Vagina (tissue), 2 donors: ENCODE data around the gene REXO1. TPM values are rescaled to one million over a fixed set of nuclear protein-coding genes. Genes with fewer than 3 reads are reported as not detected.
A peak's percentile ranks its signal among the peaks of the same experiment; 100 is the strongest.

ENCODE experiments used
- DNase-seq, 2 donors: peaks; one replicate each; pipeline ENCODE4 v3.0.0-alpha.2; 2017; ENCODE audit errors: extremely low spot score in 2 of 2
- H3K27ac ChIP-seq: fragments of 200-600 bp; sonication (generic); one replicate; pipeline ENCODE4 v1.5.1; 2019
- H3K27me3 ChIP-seq: fragments of 200-600 bp; sonication (generic); one replicate; pipeline ENCODE4 v1.5.1; 2019
- H3K36me3 ChIP-seq, 2 donors: fragments of 200-600 bp; sonication (generic); one replicate each; pipeline ENCODE4 v1.5.1; 2017 to 2019
- H3K4me1 ChIP-seq: fragments of 200-600 bp; sonication (generic); one replicate; pipeline ENCODE4 v1.5.1; 2019
- H3K4me3 ChIP-seq, 2 donors: fragments of 200-600 bp; sonication (generic); 1 replicate in 1 of 2; 2 replicates in 1 of 2; pipeline ENCODE4 v1.5.1; 2016 to 2019
- H3K9me3 ChIP-seq: fragments of 200-600 bp; sonication (generic); one replicate; pipeline ENCODE4 v1.5.1; 2019
- POLR2A ChIP-seq, 2 donors: fragments of 450-650 bp; IDR thresholded peaks; one replicate each; pipeline ENCODE4 v1.6.1; 2017; ENCODE audit warnings: antibody characterized with exemption in 2 of 2, mild to moderate bottlenecking in 2 of 2, moderate library complexity in 2 of 2
- POLR2AphosphoS5 ChIP-seq, 2 donors: sonication (generic); formaldehyde crosslinking; IDR thresholded peaks; one replicate each; pipeline ENCODE4 v1.9.0; 2017; ENCODE audit warnings: antibody characterized with exemption in 2 of 2, mild to moderate bottlenecking in 2 of 2, low read depth in 1 of 2; ENCODE audit not compliant: insufficient read depth in 1 of 2
- intact Hi-C: fragments of 100-400 bp; cut with DNase I; formaldehyde crosslinking; loops from one replicate; pipeline ENCODE4 v1.15.1; 2023
- total RNA-seq: library from RNA; depleted of rRNA; stranded (reverse); fragments of >200 nt; gene quantifications from one replicate; pipeline ENCODE4 v1.2.3, GENCODE V29; 2016
- TF ChIP-seq, protein P1 (sequence below), 3 experiments: fragments of 450-650 bp in 2 of 3; fragments of 200-600 bp in 1 of 3; sonication (generic) in 1 of 3; IDR thresholded peaks; one replicate each; pipeline ENCODE4 v1.5.1; 2017 to 2019; ENCODE audit warnings: antibody characterized with exemption in 3 of 3, mild to moderate bottlenecking in 2 of 3, moderate library complexity in 2 of 3

REXO1 gene
- total RNA-seq, 1 donor from 2014 or later = 19.9 TPM

DNA sequence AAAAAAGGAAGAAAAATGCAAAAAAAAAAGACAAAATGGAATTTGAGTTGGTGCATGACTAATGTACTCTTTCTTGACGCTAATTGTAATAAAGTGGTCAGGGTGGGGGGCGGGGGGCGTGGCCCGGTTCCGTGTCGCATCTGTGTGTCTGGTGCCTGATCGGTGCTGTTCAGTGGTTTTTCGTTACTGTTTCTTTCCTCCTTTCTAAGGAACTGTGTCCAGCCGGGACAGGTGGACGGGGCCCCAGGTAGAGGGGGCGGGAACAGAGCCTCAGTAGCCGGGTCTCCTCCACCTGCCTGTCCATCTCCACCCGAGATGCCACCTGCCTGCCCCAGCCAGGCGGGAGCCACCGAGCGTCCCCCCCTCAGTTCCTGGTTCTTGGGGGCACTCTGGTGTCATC is 68.7 kb downstream of the REXO1 start:
- Histone ChIP-seq H3K27ac (no peak overlapping the region), H3K4me3 (no peak overlapping the region), H3K9me3 (no peaks in the 10 kb centered on the region), H3K4me1 (no peaks in the 10 kb centered on the region), H3K36me3 (no peaks in the 10 kb centered on the region), H3K27me3 (no peaks in the 10 kb centered on the region)
- intact Hi-C loops = no loop called here
- DNase-seq = no peak
- TF ChIP-seq POLR2AphosphoS5 (IDR thresholded peaks at IDR 0.05; ENCODE audit: insufficient read depth in 1 of 2, low read depth in 1 of 2) (no peak), POLR2A (IDR thresholded peaks at IDR 0.05) (no peak)
- TF ChIP-seq, protein P1, sequence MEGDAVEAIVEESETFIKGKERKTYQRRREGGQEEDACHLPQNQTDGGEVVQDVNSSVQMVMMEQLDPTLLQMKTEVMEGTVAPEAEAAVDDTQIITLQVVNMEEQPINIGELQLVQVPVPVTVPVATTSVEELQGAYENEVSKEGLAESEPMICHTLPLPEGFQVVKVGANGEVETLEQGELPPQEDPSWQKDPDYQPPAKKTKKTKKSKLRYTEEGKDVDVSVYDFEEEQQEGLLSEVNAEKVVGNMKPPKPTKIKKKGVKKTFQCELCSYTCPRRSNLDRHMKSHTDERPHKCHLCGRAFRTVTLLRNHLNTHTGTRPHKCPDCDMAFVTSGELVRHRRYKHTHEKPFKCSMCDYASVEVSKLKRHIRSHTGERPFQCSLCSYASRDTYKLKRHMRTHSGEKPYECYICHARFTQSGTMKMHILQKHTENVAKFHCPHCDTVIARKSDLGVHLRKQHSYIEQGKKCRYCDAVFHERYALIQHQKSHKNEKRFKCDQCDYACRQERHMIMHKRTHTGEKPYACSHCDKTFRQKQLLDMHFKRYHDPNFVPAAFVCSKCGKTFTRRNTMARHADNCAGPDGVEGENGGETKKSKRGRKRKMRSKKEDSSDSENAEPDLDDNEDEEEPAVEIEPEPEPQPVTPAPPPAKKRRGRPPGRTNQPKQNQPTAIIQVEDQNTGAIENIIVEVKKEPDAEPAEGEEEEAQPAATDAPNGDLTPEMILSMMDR (IDR thresholded peaks at IDR 0.05) = no peak

DNA sequence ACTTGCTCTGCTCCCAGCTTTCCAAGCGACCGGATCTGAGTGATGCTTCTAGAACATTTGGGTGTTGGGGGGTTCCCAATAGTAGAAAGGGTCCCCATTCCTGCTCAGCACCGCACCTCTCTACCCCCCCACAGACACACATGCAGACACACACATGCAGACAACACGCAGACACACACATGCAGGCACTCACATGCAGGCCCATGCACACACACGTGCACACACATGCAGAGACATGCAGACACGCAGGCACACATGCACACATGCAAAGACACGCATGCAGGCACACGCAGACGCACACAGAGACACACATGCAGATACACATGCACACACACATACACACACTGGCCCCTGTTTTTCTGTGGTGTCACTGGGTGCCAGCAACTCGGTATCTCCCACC is 71.1 kb downstream of the REXO1 start:
- H3K4me3 ChIP-seq = no peak overlapping the region
- no peak for DNase-seq
- H3K4me1 ChIP-seq = no peaks in the 10 kb centered on the region
- no peak for TF ChIP-seq POLR2AphosphoS5 (IDR thresholded peaks at IDR 0.05; ENCODE audit: insufficient read depth in 1 of 2, low read depth in 1 of 2)
- TF ChIP-seq POLR2A (IDR thresholded peaks at IDR 0.05) = no peak
- TF ChIP-seq, protein P1 (IDR thresholded peaks at IDR 0.05) = no peak
- no peaks in the 10 kb centered on the region for H3K27me3 ChIP-seq
- no peaks in the 10 kb centered on the region for H3K9me3 ChIP-seq
- no peaks in the 10 kb centered on the region for H3K36me3 ChIP-seq
- intact Hi-C loops = no loop called here
- no peak overlapping the region for H3K27ac ChIP-seq

DNA sequence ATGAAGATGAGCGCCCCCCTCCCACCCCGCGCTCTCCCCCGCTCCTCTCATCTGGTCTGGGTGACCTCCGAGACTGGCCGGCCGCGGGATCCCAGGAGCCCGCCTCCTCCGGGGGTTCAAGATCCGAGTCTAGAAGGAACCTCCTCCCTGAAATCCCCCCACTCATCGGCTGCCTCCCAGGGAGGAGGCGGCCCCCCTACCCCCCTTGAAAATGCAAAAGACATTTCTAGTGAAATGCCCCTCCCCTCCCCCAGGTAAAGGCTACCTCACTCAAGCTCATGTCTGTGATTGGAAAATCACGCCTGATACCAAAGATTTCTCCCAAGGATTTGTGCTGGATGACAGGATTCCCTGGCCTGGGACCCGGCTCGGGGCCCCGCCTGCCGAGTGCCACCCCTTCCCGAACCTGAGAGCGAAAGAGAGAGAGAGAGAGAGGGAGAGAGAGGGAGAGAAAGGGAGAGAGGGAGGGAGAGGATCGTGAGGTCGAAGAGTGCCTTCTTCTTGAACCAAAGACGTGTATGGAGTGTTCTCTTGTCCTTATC is 71.6 kb downstream of the REXO1 start:
- H3K4me3 ChIP-seq = no peak overlapping the region
- TF ChIP-seq POLR2AphosphoS5 (IDR thresholded peaks at IDR 0.05; ENCODE audit: insufficient read depth in 1 of 2, low read depth in 1 of 2) (no peak), POLR2A (IDR thresholded peaks at IDR 0.05) (no peak)
- TF ChIP-seq, protein P1 (IDR thresholded peaks at IDR 0.05) = no peak

DNA sequence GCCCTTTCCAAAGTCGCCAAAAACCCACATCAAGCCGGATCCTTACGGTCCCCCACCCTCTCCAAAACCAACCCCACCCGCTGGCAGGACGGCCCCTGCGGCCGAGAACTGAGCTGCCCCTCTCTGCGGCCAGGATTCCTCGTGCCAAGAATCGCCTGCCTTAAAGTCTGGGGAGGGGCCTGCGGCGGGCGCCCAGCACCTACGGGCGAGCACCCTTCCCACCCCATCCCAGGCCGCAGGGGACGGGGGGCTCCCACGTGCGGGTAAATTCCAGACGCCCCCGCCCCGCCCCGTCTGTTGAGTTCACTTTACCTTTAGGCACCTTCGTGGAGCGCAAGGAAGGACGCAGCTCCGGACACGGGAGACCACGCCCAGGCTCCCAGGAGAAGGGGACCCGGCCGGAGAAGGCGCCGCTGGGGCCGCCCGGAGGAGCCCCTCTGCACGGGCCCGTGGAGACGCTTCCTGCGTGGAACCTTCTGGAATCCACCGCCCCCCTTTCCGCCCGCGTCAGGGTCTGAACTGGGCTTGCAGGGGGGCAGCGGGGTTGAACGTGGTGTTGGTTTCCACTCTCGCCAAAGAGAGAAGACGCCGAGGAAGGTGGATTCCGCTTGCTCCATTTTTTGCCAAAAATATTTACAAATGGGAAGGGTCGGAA is 72.2 kb downstream of the REXO1 start:
- H3K4me3 ChIP-seq = no peak overlapping the region
- no peak for DNase-seq
- intact Hi-C loops = no loop called here
- no peaks in the 10 kb centered on the region for H3K4me1 ChIP-seq
- no peaks in the 10 kb centered on the region for H3K36me3 ChIP-seq
- H3K27ac ChIP-seq = no peak overlapping the region
- H3K9me3 ChIP-seq = peaks cover 1% of the 10 kb centered on the region
- TF ChIP-seq, protein P1 (IDR thresholded peaks at IDR 0.05) = no peak
- TF ChIP-seq POLR2A (IDR thresholded peaks at IDR 0.05) = no peak
- no peaks in the 10 kb centered on the region for H3K27me3 ChIP-seq

More for the DNA sequence above, 71.6 kb downstream of the REXO1 start:
- no peak for DNase-seq
- Histone ChIP-seq H3K27me3 (no peaks in the 10 kb centered on the region), H3K36me3 (no peaks in the 10 kb centered on the region), H3K9me3 (no peaks in the 10 kb centered on the region), H3K4me1 (no peaks in the 10 kb centered on the region), H3K27ac (no peak overlapping the region)
- intact Hi-C loops = no loop called here

DNA sequence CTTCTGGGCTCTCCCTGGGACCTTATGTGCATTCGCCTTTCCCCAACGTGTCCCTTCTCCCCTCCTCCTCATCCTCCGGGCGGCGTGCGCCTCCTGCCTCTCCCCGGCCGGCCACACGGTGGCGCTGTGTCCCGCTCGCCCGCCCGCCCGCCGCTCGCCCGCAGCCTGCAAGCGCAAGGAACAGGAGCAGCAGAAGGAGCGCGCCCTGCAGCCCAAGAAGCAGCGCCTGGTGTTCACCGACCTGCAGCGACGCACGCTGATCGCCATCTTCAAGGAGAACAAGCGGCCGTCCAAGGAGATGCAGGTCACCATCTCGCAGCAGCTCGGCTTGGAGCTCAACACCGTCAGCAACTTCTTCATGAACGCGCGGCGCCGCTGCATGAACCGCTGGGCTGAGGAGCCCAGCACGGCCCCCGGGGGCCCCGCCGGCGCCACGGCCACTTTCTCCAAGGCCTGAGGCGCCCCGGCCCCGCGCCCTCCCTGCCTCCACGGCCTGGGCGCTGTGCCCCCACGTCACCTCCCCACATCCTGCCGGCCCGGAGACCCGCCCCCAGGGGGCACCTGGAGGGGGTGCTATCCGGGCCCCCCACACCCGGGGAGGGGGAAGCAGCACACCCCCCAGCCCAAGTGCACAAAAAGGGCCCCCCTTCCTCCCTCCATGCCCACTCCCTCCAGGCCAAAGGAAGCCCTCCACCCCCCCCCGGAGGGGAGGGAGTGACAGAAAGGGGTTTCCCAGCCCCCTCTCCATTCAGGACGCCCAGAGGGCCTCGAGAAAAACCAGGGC is 73.1 kb downstream of the REXO1 start:
- no peaks in the 10 kb centered on the region for H3K27me3 ChIP-seq
- no peak for DNase-seq
- no peaks in the 10 kb centered on the region for H3K4me1 ChIP-seq
- H3K27ac ChIP-seq = no peak overlapping the region
- H3K36me3 ChIP-seq = no peaks in the 10 kb centered on the region
- H3K9me3 ChIP-seq = peaks cover 10% of the 10 kb centered on the region
- intact Hi-C loops = no loop called here
- H3K4me3 ChIP-seq = no peak overlapping the region
- TF ChIP-seq, protein P1 (IDR thresholded peaks at IDR 0.05) = peak in 1 of 3 experiments; percentile 29
- TF ChIP-seq POLR2A (IDR thresholded peaks at IDR 0.05) (no peak), POLR2AphosphoS5 (IDR thresholded peaks at IDR 0.05; ENCODE audit: insufficient read depth in 1 of 2, low read depth in 1 of 2) (no peak)
